OCI-LY3 (cell line): ENCODE results near the gene CHRNA7.

Source experiments
- EZH2phosphoT487 ChIP-seq: fragments of 200-600 bp; shearing (Covaris generic); IDR thresholded peaks from 2 replicates; pipeline ENCODE4 v1.6.1; 2018; ENCODE audit warnings: antibody characterized with exemption, mixed run types, low read depth
- TF ChIP-seq, protein P1 (sequence below): fragments of 200-600, 300-600 bp; sonication (generic); IDR thresholded peaks from 2 replicates; pipeline ENCODE4 v1.5.1; 2014; ENCODE audit warnings: antibody characterized with exemption, low read length, low read depth

DNA sequence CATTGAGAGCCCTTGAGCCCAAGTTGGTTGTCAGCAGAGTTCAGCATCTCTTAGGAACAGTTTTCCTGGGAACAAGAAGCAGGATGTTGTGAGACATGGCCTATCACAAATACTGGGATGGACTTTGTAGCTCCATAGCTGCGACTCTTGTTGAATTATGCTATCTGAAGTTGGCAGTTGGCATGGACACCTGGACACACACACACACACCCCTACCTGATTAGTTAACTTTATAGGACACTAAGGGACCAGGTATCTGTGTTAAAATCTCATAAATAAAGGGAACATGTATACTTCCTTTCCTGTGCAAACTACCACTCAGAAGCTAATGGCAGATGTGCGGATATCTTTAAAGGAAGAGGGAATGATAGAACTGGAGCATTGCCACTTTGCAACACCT is 10.2 kb upstream of the CHRNA7 start:
- TF ChIP-seq, protein P1, sequence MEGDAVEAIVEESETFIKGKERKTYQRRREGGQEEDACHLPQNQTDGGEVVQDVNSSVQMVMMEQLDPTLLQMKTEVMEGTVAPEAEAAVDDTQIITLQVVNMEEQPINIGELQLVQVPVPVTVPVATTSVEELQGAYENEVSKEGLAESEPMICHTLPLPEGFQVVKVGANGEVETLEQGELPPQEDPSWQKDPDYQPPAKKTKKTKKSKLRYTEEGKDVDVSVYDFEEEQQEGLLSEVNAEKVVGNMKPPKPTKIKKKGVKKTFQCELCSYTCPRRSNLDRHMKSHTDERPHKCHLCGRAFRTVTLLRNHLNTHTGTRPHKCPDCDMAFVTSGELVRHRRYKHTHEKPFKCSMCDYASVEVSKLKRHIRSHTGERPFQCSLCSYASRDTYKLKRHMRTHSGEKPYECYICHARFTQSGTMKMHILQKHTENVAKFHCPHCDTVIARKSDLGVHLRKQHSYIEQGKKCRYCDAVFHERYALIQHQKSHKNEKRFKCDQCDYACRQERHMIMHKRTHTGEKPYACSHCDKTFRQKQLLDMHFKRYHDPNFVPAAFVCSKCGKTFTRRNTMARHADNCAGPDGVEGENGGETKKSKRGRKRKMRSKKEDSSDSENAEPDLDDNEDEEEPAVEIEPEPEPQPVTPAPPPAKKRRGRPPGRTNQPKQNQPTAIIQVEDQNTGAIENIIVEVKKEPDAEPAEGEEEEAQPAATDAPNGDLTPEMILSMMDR: no peak
- no peak for TF ChIP-seq EZH2phosphoT487
